GM21786 (cell line): ENCODE data around the gene PTEN.
"Not testable (repeated sequence)": the region's sequence is repeated elsewhere in the genome, so short reads cannot be mapped to it uniquely, and the experiment has no call there.

Experiments used
- ATAC-seq: cut with Tn5 transposase; IDR thresholded peaks from one replicate; pipeline ENCODE4 v1.9.1; 2021; ENCODE audit not compliant: unreplicated experiment

PTEN gene

DNA sequence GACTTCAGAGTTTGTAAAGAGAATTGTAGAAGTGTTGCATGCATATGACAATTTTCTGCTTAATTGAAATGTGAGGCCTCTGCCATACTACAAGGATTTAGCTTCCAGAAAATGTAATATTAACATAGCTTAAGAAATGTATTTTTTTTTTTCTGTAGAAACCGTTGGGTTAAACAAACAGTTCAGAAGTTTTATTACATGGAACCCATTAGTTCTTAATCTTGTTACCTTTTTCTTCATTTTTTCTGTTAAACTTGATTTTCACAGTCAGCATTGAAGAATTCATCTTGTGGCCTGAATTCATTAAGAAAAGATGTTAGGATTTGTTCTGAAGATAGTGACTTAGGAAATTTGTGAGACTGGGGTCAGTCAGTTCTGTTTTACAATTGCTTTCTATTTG, 4.9 kb downstream of the PTEN start:
- ATAC-seq = no peak

DNA sequence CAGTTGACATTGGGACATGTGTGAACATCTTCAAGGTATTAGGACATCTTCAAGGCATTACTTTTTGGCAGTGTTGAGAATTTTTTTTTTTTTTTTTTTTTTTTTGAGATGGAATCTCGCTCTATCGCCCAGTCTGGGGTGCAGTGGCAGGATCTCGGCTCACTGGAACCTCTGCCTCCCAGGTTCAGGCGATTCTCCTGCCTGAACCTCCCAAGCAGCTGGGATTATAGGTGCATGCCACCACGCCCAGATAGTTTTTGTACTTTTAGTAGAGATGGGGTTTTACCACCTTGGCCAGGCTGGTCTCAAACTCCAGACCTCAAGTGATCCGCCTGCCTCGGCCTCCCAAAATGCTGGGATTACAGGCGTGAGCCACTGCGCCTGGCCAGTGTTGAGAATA, 5.7 kb downstream of the PTEN start:
- ATAC-seq = not testable (repeated sequence)

DNA sequence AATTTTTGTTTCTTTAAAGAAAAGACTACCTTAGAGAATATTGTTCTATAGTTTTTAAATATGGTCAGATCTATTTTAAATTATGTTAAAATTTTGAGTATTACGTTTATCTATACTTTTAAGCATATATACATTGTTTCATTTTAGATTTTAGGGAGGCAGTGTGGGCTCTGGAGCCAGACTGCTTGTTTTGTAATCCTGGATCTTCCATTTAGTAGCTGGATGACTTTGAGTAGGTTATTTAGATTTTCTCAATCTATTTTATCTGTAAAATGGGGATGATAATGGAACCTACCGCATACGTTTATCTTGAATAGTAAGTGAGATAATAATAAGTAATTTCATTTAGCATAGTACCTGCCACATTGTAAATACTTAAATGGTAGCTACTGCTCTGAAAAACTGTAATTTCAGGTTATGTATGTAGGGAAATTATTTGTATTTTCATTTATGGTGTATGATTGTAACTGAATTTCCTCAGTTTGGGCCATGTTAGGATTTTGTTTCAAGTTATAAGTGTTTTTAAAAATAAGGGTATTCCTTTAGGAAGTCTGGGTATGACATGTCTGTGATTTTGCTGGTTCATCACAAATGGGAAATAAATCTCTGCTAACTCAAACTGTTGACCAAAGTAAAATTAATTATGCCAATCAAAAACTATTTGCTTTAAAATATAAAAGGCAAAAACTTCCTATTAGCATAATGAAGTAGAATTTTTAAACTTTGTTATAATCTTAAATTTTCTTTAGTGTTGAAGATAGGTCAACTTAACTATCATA, 6.5 kb downstream of the PTEN start:
- ATAC-seq = no peak

DNA sequence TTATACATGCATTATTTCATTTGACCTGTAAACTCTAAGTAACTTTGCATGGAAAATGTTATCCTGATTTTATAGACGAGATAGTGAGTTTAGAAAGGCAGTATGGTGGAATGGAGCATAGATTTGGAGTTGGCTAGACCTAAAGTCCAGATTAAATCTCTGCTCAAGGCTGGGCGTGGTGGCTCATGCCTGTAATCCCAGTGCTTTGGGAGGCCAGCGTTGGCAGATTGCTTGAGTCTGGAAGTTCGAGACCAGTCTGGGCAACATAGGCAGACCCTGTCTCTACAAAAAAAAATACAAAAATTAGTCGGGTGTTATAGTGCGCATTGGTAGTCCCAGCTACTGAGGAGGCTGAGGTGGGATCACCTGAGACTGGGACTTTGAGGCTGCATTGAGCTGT, 9.4 kb downstream of the PTEN start:
- no peak for ATAC-seq

DNA sequence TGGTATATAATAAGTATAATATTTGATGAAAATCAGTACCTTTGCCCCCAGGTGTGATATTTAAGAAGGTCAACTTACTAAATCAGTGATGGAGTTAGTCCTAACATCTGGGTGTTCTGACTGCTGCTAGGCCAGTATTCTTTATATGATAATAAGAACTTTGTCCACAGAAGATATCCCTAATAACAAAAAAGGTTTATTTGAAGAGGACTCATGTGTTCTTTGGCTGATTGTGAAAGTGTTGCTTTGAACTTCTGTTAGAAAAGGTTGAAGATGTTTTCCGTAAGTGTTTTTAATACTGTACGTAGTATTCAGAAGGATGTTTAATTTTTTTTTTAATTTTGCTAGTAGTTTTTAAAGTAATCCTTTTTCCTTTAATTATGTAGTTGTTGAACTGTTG, 10.2 kb downstream of the PTEN start:
- ATAC-seq = no peak

DNA sequence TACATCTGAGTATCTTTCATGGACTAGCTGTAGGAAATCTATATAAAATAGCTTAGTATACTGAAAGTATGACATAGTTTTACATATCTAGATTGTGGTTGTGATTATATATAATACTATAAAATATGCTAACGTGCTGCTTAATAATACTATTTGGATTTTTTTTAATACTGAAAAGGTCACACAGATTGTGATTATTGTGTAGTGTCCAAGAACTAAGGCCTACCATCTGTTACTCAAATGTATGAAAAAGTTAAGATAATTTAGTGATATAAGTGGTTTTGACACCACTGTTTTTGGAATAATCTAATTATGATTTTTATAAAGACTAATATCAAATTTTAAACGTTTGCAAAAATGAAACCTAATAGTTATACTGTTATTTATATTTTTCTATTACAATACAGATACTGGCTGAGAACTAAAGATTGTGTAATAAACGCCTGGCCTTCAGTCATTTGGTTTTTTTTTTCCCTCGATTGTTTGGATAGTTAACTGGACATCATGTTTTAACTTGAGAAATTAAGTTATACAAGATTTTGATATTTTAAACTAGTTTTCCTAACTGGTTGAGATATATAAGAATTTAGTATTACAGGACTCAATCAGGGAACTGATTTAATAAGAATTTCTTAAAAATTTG, 12.6 kb downstream of the PTEN start:
- ATAC-seq = no peak

DNA sequence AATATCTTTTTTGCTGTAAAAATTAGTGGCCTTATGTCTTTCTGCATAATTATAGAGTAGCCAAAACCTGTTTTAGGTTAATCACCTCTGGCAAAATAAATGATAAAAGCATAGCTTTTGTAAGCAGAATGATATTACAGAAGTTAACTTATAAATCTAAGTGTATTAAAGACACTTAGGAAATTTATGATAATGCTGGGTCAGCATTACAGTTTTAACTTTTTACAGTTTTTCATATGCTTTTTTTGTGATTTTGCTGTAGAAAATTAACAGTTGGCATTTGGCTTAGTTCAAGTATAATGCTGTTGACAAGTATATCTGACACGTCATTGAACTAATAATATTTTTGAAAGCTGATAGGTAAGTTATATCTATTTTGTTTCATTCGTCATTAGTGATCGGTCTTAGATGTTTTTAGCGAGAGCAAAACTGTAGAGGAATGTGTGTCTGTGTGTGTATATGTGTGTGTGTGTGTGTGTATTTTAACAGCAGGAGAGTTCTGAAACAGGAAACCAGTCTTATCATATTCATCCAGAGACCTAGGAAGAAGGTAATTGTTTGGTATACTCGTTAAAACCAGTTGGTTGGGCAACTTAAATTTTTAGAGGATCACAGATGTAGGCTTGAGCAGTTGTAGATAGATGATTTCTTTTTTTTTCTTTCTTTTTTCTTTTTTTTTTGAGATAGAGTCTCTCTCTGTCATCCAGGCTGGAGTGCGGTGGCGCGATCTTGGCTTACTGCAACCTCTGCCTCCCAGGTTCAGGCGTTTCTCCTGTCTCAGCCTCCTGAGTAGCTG, 15.4 kb downstream of the PTEN start:
- ATAC-seq = no peak

DNA sequence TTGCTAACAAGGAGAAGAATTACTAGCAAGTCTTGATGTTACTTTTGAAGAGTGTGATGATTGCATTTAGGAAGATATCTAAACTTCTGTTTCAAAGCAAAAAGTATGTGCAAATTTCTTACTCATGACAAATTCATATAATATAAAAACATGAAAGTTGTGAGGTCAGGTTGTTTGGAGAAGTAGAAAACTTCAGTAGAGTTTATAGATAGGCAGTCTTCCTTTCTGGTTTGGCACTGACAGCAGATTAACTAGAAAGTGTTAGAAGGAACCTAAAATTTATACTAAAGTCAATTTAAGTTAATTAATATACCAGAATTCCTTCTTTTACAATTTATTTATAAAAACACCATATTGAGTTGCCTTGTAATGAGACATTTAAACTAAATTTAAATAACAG, 16.9 kb downstream of the PTEN start:
- no peak for ATAC-seq

DNA sequence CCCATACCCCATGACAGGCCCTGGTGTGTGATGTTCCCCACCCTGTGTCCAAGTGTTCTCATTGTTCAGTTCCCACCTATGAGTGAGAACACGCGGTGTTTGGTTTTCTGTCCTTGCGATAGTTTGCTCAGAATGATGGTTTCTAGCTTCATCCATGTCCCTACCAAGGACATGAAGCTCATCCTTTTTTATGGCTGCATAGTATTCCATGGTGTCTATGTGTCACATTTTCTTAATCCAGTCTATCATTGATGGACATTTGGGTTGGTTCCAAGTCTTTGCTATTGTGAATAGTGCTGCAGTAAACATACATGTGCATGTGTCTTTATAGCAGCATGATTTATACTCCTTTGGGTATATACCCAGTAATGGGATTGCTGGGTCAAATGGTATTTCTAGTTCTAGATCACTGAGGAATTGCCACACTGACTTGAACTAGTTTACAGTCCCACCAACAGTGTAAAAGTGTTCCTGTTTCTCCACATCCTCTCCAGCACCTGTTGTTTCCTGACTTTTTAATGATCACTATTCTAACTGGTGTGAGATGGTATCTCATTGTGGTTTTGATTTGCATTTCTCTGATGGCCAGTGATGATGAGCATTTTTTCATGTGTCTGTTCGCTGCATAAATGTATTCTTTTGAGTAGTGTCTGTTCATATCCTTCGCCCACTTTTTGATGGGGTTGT, 18.1 kb downstream of the PTEN start:
- ATAC-seq = not testable (repeated sequence)

DNA sequence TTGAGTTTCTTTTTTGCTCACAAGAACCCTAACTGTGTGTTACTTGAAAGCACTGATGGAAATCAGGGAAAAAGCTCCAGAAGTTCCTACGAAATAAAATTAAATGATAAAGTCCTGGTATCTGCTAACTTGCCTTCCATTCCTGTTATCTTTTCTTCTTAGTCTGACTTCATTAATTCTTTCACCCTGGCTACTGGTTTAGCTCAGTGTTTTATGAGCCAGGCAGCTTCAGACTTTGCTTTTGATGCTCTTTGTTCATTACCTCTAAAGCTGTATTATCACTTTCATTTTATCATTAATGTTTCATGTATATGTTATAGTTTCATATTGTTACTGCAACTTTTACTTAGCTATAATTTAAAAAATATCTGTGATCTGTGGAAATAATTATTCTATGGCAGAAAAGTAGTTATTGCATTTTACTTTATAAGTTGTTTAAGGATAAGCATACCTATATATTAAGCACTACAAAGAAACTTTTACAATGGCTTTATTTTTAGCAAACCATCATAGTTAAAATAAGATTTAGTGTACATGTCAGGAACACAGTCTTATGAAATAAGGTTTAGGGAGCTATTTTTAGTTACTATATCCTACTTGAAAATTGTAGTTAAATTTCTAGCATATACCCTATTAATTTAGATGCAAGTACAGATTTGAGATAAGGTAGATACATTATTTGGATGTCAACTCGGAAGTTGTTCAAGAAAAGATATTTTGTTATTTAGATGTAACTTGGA, 19.3 kb downstream of the PTEN start:
- ATAC-seq = no peak

DNA sequence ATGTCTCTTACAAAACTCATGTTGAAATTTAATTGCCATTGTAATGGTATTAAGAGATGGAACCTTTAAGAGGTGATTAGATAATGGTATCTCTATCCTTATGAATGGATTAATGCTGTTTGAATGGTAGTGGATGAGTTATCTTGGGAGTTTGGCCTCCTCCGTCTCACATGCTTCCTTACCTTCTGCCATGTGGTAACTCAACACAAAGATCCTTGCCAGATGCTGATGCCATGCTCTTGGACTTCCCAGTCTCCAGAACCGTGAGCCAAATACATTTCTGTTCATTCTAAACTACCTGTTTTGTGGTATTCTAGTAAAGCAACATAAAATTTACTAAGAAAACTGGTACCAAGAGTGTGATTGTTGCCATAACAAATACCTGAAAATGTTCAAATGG, 23.2 kb downstream of the PTEN start:
- no peak for ATAC-seq

DNA sequence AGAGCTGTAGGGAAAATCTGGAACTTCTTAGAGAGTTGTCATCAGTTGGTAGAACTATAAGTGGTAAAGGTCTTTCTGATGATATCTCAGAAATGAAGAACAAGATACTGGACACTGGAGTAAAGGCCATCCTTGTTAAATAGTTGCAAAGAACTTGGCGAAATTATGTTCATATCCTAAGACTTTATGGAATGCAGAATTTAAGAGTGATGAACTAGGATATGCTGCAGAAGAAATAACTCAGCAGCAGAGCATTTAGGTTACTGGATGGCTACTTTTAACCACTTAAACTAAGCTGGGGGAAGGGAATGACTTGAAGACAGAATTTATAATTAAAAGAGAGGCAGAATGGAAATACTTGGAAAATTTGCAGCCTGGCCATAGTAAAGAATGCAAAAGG, 23.7 kb downstream of the PTEN start:
- ATAC-seq = no peak

DNA sequence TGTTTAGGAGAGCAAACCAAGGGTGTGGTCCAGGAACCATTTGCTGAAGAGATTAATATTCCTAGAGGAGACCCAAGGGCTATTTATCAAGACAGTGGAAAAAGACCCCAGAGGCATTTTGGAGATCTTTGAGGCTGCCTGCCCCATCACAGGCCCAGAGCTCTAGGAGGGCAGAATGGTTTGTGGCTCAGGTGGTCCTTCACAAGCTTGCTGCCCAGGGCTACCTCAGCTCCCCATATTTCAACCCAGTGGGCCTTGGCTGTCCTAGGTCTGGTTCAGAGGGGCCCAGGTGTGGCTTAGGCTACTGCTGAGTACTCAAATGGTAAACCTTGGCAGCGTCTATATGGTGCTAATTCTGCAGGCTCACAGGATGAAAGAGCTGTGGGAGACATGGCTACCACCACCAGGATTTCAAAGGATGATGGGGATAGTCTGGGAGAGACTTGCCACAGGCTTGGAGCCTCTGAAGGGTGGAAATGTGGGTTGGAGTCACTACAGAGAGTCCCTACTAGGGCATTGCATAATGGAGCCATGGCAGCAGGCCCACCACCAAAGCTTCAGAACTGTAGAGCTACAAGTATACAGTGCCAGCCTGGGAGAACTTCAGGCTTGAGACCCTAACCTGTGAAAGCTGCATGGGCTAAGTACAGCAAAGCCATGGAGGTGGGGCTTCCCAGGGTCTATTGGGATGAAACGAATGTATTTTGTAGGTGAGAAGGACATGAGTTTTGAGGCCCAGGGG, 24.3 kb downstream of the PTEN start:
- no peak for ATAC-seq

DNA sequence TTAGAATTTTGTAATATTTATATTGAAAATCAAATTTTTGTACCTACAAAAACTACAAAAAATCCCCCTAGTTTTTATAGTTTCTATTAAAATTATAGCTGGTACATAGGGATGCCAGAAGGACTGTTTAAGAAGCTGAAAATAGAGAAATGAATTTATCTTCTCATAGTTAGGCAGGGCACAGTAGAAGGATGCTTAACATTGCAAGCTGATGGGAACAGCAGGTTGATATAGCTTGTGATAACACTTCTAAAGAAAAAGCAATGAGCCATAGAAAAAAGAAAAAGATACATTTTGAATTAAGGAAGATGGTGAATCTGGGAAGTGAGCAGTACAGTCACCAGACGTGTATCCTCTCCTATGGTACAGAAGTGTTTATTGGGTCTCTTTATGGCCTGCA, 32.0 kb downstream of the PTEN start:
- ATAC-seq = no peak

DNA sequence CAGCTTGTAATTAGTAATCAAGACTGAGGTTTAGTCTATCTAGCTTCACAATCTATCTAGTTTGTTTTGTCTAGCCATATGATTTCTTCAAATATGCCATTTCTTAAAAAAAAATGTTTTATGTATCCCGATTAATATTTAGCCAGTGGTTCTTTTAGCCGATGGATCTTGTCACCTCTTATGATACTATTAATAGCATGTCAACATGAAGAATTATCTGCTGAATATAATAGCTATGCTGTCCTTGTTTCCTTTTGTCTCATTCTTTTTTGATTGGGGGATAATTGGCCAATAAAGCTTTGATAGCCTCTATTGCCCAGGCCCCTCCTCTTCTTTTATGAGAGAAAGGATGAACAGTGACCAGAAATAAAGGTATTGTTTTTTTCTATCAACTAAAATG, 32.8 kb downstream of the PTEN start:
- ATAC-seq = no peak

DNA sequence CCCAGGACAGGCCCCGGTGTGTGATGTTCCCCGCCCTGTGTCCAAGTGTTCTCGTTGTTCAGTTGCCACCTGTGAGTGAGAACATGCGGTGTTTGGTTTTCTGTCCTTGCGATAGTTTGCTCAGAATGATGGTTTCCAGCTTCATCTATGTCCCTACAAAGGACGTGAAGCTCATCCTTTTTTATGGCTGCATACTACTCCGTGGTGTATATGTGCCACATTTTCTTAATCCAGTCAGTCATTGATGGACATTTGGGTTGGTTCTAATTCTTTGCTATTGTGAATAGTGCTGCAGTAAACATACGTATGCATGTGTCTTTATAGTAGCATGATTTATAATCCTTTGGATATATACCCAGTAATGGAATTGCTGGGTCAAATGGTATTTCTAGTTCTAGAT, 34.5 kb downstream of the PTEN start:
- ATAC-seq = not testable (repeated sequence)

DNA sequence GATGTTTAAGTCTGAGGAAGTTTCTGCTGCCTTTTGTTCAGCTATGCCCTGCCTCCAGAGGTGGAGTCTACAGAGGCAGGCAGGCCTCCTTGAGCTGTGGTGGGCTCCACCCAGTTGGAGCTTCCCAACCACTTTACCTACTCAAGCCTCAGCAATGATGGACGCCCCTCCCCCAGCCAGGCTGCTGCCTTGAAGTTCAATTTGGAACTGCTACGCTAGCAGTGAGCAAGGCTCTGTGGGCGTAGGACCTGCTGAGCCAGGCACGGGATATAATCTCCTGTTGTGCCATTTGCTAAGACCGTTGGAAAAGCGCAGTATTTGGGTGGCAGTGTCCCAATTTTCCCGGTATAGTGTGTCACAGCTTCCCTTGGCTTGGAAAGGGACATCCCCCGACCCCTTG, 40.0 kb downstream of the PTEN start:
- ATAC-seq = not testable (repeated sequence)

DNA sequence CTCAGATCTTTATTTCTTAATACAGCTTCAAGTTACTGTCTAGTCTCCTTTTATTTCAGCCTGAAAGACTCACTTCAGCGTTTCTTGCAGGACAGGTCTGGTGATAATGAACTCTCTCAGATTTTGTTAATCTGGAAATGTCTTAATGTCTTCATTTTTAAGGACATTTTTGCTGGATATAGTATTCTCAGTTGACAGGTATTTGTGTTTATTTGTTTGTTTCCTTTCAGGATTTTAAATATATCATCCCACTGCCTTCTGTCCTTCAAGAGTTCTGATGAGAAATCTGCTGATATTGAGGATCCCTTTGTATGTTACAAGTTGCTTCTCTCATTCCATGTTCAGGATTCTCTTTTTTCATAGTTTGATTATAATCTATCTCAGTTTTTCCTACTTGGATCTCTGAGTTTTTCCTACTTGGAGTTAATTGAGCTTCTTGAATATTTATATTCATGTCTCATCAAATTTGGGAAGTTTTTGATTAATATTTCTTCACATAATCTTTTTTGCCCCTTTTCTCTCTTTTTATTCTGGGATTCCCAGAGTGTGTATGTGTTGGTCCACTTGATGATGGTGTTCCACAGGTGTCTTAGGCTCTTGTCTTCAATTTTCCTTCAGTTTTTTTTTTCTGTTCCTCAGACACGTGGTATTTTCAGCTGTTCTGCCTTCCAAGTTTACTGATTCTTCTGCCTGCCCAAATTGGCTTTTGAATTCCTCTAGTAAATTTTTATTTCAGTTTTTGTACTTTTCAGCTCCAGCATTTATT, 49.9 kb downstream of the PTEN start:
- no peak for ATAC-seq

DNA sequence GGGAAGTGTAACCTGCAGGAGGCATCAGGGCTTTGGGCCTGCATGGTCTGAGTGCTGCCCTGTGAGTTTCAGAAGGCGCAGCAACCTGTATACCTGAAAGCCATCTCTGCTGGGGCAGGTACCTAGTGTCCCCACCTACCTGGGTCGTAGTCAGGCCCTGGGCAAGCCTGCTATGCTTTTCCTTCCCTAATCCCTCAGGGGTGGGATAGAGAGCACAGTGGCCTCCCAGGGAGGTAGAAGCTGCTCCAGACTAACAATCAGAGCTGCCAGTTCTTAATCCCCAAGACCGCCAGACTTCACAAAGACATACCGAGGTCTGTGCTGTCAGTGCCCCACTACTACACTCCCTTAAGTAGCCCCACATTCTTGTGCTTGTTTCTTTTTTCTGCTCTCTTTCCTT, 52.0 kb downstream of the PTEN start:
- no peak for ATAC-seq
